ENCODE data around the gene NUP210.

The NUP210 gene

DNA sequence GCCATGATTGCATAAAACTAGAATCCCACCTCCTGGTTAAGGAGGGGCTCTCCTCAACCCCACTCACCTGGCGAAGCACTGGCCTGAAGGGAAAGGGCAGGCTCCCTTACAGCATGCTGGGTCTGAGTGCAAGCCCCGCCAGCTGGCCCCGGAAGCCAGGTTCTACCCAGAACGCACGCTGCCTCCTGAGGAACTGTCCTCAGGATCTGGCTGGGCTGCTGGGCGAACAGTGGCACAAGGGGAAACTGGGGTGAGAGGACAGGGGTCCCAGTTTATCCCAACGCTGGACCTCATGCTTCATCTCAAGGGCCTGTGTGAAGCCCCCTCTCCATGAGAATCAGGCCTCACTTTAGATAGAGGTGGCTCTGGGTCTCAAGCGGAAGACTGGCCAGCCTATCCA is 47.5 kb downstream of the NUP210 start:
- no peak for ATAC-seq

DNA sequence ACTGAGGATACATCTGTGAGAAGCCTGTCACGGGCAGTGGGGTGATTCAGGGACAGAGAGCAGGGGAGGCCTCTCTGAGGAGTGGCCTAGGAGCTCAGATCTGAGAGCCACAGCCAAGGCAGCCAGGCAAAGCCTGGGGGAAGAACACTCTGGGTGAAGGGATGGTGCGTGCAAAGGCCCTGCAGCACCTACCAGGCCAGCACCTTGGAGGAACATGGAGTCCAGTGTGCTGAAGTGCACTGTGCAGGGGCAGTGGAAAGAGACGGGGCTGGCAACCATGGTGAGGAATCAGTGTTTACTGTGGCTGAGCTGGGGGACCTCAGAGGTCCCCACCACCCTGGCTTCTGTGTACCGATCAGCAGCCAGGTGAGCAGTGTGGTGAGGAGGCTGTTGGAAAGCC is 48.0 kb downstream of the NUP210 start:
- no peak for ATAC-seq

DNA sequence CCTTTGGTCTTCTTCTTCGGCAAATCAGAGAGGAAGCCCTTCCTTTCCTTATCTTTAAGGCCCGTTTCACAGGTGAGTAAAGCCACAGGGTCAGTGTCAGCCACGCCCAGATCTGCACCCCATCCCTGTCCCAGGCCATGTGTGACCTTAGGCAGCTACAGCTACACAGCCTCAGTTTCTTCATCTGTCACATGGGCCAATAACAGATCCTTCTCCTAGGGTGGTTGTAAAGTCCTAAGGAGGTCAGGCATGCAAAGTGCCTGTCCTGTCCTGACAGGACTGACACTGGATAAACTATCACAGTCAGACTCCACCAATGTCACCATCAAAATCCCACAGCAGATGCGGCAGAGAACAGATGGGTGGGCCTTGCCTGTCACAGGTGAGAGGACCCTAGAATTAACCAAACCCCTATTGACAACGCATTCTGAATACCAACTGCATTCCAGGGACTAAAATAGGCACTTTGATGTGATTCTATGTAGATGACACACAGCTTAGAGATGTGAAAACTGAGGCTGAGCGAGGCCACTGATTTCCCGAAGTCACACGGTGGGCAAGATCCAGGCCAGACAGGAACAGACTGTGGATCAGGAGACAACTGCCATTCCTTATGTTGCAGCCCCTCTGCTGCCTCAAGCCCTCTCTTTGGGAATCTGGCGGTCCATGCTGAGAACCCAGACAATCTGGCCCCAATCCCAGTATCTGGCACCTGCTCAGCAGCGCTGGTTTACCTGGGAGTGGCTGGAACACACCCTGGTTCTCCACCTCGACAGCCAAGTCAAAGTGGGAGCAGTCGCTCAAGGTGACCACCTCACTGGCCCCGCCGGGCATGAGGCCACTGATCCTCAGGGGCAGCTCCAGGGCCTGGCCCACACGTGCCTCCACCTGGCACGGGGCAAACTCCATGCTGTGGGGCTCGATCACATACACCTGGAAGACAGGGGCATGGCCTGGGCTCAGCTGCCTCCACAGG is 48.7 kb downstream of the NUP210 start:
- no peak for ATAC-seq

DNA sequence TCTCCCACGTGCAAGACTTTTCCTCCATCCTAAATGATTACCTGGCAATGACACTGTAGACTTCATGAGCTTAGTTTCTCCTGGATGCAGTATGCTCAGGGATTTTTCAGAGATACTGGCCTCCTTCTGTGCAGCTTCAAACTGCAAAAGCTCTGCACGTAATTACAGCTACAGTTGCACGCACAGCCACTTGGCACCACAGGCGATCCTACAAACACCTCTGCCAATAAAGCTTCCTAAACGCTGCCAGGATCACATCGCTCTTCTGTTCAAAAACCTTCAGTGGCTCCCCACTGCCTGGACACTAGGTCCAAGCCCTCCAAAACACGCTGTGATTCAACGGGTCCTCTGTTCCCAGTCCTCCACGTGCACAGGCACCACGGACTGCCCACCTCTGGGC is 49.5 kb downstream of the NUP210 start:
- ATAC-seq = no peak

DNA sequence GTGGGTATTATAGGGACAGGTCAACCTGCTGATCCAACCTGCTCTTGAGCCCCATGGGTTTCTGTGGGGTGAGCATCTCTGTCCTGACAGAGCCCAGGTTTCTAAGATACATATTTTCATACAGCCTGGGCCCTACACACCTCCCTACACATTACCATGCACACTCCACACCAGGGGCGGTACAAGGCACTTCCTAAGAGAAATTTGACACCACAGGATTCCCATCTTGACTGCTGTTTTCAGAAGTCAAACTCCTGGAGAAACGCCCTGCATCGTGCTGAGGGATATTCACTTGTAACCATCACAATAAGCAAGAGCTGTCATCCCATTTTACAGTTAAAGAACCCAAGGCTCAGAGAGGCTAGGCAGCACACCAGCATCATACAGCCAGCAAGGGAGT is 50.1 kb downstream of the NUP210 start:
- no peak for ATAC-seq

DNA sequence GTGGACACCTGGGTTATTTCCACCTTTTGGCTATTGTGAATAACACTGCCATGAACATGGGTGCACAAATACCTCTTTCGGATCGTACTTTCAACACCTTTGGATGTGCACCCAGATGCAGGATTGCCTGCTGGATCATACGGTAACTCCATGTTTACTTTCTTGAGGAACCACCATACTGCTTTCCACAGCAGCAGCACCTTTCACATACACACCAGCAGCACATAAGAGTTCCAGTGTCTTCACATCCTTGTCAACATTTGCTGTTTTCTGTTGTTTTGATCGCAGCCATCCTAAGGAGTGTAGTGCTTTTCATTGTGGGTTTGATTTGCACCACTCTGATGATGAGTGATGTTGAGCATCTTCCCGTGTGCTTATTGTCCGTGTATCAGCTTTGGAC is 51.3 kb downstream of the NUP210 start:
- no peak for ATAC-seq

DNA sequence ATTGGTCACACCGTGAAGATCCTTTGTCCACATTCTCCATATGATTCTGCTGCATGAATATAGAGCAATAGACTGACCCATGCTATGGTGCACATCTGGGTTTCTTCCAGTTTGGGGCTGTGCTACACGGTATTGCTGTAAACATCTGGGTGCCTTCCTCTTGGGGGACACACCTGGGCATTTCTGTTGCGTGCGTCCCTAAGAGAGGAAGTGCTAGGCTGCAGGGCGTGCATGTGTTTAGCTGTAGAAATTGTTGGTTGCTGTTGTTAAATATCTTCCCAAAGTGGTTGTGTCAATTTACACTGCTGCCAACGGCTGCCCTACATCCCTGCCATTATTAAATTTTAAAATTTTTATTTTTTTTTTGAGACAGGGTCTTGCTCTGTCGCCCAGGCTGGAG is 52.4 kb downstream of the NUP210 start:
- ATAC-seq = no peak

DNA sequence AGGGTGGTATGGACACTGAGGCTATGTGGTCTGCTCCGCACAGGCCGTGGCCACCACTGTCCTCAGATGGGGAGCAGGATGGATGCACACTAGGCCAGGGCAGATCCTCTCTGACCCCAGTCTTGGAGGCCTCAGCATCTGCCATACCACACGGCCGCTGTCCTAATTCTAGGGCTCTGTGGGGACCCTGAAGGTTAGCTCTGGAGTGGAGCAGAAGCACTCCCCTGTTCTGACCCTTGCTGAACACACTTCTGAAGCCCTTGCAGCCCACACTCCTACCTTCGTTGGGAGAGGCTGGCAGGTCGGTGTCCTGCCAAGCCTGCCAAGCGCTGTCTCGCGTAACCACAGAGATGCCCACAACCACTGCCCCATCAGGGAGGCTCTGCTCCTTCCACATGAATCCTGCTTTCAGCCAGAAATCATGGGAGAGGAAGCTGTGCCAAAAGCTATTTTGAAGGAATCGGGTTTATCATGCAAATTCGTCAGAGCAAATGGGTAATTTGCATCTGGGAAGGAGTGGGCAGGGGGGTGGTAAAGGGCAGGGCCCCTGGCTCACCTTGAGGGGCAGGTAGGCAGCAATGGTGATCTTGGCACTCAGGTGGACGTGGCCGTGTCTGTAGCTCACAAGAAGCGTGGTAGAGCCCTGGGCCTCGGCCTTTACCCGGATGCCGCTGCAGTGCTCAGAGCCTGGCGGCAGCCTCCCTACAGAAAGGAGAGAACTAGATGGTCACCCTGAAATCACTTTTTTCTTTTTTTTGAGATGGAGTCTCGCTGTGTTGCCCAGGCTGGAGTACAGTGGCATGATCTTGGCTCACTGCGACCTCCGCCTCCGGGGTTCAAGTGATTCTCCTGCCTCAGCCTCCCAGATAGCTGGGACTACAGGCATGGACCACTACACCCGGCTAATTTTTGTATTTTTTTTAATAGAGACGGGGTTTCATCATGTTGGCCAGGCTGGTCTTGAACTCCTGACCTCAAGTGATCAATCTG is 54.4 kb downstream of the NUP210 start:
- no peak for ATAC-seq

DNA sequence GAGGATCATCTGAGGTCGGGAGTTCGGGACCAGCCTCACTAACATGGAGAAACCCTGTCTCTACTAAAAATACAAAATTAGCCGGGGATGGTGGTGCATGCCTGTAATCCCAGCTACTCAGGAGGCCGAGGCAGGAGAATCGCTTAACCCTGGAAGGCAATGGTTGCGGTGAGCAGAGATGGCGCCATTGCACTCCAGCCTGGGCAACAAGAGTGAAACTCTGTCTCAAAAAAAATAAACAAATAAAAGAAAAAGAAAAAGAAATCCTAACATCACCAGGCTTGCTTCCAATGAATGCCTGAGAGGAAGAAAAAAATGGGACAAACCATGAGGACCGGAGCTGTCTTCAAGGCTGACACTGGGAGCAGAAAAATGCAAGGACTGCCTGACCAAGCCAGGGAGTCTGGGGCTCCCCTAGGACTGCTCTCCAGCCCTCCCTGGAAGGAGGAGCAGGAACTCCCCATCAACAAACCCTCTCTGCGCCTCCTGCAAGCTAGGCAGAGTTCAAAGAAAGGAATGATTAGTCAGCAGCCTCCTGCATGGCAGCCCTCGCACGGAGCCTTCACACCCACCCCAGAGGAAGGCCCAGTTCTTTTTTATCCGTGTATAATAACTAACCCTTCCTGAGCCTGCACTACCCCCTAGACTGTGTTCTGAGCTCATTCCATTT is 55.4 kb downstream of the NUP210 start:
- no peak for ATAC-seq

DNA sequence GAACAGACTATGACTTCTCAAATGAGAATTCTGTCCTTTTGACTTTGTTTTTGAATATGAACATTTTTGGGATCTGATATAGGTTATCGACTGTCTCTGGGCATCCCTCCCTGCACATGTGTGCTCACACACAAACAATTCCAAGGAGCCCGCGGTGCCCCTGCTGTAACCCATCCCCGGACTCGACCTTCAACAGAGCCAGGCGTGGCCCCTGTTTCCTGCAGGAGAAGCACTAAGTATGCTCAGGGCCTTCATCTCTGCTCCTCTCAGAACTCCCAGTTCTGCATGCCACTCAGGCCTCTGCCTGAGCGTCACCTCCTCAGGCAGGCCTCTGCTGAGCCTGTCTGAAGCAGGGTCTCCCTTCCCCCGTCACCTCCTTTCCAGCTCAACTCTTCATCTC is 57.6 kb downstream of the NUP210 start:
- ATAC-seq = no peak

DNA sequence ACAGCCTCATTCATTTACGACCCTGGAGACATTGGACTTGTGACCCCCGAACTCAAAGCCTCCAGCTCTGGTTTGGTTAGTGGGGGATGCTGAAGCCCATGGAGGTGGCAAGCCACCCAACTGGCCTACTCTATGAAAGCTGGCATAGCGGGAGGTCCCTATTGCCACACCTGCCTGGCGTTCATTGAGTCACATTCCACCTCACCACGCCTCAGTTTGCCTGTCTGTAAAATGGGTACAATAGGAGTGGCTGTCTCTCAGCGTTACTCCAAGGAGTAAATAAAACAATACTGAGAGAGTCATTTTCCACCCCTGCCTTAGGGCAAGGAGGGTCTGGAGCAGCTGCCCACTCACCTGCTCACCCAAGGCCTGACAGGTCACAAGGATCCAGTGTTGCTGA is 60.2 kb downstream of the NUP210 start:
- ATAC-seq = no peak

DNA sequence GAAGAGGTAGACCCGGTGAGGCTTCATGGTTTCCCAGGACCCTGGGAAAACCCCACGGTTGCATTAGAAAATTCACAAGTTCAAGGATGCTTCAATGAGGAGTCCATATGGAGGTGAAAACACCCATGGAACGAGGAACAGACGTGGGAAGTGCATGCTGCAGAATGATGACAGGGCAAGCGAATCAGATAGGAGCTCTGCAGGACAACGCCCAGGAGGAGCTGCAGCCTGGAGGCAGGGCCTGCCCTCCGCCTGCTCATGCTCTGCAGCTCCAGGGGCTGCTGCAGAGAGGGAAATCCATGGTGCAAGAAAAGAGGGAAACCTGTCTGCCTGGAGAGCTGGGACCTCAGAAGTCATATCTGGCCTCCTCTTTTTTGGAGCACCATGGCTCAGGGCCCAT is 61.5 kb downstream of the NUP210 start:
- no peak for ATAC-seq

DNA sequence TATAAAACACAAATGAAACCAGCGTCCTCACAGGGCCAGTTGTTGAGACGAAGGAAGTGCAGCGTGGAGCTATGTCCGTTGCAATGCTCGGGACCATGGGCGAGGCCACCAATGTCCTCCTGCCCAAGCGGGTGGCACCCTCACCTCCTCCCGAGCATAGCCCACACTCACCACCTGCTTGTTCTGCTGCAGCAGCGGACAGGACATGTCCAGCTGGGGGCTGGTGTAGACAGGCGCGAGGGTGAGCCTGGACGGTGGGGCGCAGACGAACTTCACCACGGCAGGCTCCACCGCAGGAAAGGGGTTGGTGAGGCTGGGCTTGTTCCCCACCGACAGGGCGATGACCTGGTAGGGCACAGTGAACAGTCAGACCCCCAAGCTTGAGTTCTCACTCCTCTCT is 62.1 kb downstream of the NUP210 start:
- ATAC-seq = no peak

DNA sequence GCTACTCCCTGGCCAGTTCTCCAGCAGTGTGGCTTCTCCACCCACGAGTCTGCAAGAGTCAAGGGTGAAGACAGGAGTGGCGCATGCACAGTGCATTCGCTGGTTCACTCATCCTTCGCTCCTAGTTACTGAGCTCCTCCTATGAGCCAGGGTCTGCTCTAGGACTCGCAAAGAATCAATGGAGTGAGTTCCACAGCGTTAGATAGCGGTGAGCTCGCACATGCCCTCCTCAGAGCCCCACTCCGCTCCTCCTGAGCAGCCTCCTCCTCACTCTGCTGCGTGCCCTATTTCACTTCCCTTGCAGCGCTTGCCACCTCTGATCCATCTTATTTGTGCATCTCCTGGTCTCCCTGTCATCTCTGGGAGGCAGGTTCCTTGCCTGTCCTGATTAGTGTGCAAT is 63.0 kb downstream of the NUP210 start:
- no peak for ATAC-seq

DNA sequence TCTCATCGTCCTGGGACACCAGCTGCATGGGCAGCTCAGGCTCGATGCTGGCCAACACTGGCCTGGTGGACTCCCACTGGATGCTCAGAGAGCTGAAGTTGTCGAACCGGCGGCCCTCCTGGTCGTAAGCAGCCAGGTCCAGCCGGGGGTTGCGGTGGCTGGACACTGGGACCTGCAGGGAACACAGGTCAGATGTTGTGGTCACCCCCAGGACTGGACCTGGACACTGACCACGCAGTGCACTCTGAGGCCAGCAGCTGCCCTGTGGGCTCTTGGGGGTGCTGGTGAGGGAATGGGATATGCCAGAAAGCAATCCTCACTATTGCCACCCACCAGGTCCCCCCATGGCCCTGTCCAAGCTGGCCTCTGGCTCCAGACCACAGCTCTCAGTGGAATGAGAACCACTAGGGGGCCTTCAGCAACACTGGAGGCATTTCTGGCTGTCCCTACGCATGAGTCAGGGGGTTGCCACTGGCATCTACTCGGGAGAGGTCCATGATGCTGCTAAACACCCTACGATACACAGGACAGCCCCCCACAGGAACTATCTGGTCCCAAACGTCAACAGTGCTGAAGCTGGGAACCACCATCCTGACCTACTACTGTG is 66.1 kb downstream of the NUP210 start:
- no peak for ATAC-seq

DNA sequence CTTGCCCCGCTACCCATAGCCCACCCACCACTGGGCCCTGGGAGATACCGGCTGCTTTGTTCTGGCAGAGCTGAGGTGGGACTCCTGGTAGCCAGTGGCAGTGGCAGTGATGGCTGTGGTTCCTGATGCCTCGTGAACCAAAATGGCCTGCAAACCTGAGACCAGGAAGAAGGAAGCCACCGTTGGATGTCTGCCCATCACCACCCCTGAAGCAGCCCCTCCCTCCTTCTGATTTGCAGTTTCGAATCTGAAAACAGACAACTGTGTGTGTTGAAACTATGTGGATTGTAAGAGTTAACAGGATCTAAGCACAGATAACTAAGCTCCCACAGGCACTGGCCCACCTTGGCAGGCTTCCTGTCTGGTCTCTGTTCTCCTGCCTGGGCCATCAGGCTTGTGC is 66.6 kb downstream of the NUP210 start:
- ATAC-seq = no peak

DNA sequence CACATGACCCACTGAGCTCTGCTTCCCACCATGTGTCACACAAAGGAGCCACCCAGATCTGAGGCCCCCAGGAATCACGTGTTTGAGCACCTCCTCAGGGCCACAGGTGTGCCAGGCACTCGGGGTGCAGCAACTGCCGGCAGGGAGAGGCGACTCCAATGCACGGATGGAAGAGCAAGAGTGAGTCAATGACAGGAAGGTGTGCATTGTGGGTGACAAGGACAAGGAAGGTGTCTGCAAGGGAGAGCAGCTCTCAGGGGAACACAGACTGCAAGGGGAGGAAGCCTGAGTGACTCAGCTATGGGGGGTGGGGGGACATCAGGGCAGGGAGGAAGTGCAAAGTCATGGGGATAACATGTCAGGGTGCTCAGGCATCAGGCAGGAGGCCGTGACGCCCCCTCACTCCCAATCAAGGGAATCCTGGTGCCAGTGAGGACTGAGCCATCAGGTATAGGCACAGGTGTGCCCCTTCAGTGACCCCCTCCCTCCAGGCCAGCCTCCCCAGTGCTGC is 67.4 kb downstream of the NUP210 start:
- peak; percentile 82 to 87 for ATAC-seq

DNA sequence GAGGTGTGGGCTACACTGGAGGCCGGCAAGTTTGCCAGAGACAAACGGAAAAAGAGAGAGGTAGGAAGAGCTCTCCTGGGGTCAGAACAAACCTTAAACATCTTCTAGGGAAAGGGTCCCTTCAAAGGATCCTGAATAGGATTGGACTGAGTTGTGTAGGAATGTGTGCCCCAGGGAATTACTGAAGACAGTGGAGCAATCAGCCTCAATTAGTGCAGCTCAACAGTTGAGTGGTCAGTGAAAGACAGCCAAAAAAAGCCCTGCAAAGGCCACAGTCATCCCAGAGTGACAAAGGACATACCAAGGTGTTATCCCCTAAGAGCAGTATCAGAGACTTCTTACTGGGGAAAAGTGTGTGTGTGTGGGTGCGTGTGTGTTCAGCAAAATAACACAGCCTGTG is 70.3 kb downstream of the NUP210 start:
- no peak for ATAC-seq

DNA sequence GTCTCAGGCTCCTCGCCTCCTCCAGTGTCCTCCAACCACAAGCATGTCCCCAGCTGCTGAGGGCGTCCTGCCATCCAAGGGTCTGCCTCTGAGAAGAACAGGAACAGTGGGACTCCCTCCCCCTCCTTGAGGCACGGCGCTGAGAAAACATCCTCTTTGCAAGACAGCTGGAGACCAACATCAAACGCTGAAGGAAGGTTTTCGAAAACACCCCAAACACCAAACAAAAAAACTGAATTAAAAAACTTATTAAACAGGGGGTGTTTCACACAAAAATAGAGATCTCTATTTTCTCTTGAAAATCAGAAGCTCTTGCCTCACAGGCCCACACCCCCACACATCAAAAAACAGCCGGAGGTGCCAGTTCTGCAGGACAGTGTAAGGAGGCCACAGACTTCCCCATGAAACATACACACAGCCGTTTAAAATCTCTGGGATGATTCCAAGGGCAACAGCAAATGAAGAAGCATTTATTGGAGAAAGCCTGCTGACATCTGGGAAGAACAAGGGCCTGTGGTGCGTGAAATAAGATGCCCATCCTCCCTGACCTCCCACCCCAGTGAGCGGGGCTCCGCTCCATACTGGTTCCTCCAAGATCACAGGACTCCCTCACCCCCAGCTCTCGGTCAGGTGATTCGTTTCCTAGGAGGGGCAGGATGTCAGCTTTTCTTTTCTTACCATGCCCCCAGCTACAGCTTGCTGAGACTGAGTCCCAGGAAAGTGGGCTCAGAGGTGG is 71.3 kb downstream of the NUP210 start:
- no peak for ATAC-seq

DNA sequence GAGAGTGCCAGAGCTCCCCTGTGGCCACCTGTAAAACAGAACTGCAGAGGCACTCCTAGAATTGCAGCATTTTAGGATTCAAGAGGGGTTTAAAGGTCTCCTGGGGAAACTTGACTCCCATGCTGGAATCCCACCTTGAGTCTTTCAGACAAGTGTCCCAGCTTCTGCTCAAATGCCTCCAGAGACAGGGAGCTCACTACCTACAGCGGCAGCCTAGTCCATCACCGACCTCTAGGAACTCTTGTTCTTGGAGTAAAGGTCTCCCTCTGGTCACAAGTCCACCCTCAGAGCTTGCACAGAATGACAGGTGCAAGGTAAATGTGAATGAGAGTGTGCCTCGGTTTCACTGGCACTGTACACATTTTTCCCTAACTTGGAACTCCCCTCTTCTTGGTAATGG is 72.0 kb downstream of the NUP210 start:
- no peak for ATAC-seq

DNA sequence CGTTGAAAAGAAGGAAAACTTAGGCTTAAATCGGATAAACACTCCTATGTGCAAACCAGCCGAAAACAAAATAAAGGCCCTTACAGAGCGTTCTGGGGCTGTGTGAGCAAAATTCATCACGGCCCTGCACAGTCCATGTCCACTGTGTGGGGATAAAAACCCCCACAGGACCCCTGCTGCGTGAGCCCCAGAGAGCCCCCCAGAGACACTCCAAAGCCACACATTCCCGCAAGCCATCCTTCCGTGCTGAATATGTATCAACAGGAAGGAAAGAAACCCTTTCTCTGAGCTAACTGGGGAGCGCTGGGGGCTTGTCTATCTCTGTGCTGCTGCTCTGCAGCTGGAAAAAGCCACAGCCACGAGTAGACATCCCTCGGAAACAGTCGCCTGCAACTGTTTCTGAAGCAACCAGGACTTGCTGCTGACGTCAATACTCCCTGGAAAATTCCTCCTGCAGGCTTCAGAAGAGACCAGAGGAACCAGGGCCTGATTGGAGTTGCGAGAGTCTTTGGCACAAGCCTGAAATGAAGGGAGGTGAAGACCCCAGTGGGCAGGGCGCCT is 72.7 kb downstream of the NUP210 start:
- ATAC-seq = no peak
